ENCODE data around the gene TRIM40. TPM values are rescaled to one million over a fixed set of nuclear protein-coding genes. Genes with fewer than 3 reads are reported as not detected.

TRIM40 gene
- polyA plus RNA-seq, 1 donor (not counting 4 experiments of a cell fraction or from before 2014, with no cell fraction given) = not detected

DNA sequence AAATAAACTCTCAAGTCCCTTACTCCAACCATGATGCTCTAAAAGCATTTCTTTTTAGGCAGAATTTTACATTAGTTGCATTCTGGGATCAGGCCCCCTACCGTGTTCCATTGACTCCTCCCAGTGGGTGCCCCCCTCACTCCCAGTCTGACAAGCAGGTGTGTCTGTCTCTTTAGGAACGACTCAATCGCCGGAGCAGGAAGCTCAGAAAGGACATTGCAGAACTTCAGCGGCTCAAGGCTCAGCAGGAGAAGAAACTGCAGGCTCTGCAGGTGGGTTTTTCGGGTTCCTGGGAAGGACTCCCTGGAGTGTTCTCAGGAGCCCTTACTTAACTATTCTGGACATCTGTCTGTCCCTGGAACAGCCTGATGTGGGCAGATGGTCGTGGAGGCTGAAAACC lies 9.9 kb downstream of the TRIM40 start:
- Histone ChIP-seq H3K27ac (ENCODE audit: control insufficient read depth, insufficient read depth, low read length) (no peak overlapping the region), H3K4me2 (ENCODE audit: control insufficient read depth, extremely low read depth, insufficient read depth, low read depth, low read length) (no peak overlapping the region), H3K9me1 (ENCODE audit: control insufficient read depth, extremely low read depth, insufficient read depth, low read length) (no peaks in the 10 kb centered on the region), H2AFZ (ENCODE audit: control insufficient read depth, low read length) (no peak overlapping the region), H3K79me2 (ENCODE audit: control insufficient read depth, insufficient read depth, low read length) (no peaks in the 10 kb centered on the region), H4K20me1 (ENCODE audit: control insufficient read depth, extremely low read depth, insufficient read depth, low read length) (no peaks in the 10 kb centered on the region), H3K36me3 (ENCODE audit: control insufficient read depth in 2 of 2, extremely low read depth in 1 of 2, insufficient read depth in 2 of 2, low read length in 2 of 2) (no peaks in the 10 kb centered on the region), H3K27me3 (ENCODE audit: control insufficient read depth, extremely low read depth, insufficient read depth, low read length) (peaks cover 22% of the 10 kb centered on the region), H3K4me1 (ENCODE audit: control insufficient read depth, extremely low read depth, insufficient read depth, low read length) (no peaks in the 10 kb centered on the region), H3K9me3 (ENCODE audit: control insufficient read depth, low read depth, low read length) (no peaks in the 10 kb centered on the region), H3K4me3 (ENCODE audit: control insufficient read depth in 2 of 3, extremely low read depth in 1 of 3, insufficient read depth in 2 of 3, low read depth in 1 of 3, low read length in 3 of 3) (no peak overlapping the region), H3K9ac (ENCODE audit: control insufficient read depth, extremely low read depth, insufficient read depth, low read length) (no peak overlapping the region)
- FAIRE-seq (no peak), DNase-seq (ENCODE audit: low read depth, low spot score) (no peak)
- dilution Hi-C loops (cut with MboI; ENCODE audit: extremely low pct_ligation_motif_present, low sequenced_read_pairs) = no loop called here
- no peak for TF ChIP-seq EZH2 (IDR thresholded peaks at IDR 0.05; ENCODE audit: low read length)
- TF ChIP-seq, protein P1, sequence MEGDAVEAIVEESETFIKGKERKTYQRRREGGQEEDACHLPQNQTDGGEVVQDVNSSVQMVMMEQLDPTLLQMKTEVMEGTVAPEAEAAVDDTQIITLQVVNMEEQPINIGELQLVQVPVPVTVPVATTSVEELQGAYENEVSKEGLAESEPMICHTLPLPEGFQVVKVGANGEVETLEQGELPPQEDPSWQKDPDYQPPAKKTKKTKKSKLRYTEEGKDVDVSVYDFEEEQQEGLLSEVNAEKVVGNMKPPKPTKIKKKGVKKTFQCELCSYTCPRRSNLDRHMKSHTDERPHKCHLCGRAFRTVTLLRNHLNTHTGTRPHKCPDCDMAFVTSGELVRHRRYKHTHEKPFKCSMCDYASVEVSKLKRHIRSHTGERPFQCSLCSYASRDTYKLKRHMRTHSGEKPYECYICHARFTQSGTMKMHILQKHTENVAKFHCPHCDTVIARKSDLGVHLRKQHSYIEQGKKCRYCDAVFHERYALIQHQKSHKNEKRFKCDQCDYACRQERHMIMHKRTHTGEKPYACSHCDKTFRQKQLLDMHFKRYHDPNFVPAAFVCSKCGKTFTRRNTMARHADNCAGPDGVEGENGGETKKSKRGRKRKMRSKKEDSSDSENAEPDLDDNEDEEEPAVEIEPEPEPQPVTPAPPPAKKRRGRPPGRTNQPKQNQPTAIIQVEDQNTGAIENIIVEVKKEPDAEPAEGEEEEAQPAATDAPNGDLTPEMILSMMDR (optimal IDR thresholded peaks at IDR 0.05 in 1 of 3, IDR thresholded peaks at IDR 0.05 in 1 of 3, conservative IDR thresholded peaks at IDR 0.05 in 1 of 3; ENCODE audit: extremely low read depth in 1 of 3, insufficient read depth in 2 of 3, low read length in 3 of 3) = no peak

DNA sequence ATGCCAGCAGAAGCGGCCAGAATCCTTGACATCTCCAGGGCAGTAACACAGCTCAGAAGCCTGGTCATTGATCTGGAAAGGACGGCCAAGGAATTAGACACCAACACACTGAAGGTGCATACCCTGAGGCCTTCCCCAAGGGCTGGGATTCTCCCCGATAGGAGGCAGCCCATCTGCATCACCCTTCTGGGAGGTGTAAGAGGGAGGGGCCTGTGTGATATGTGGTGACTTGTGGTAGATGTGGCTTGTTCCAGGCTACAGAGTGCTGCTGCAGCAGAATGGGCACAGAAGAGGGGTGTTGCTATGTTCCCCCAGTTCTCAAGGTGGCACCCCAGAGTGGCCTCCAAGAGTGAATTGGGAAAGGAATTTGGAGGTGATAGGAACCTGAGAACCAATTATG lies 11.2 kb downstream of the TRIM40 start:
- Histone ChIP-seq H3K9ac (ENCODE audit: control insufficient read depth, extremely low read depth, insufficient read depth, low read length) (no peak overlapping the region), H3K79me2 (ENCODE audit: control insufficient read depth, insufficient read depth, low read length) (no peaks in the 10 kb centered on the region), H3K27me3 (ENCODE audit: control insufficient read depth, extremely low read depth, insufficient read depth, low read length) (peaks cover 16% of the 10 kb centered on the region), H4K20me1 (ENCODE audit: control insufficient read depth, extremely low read depth, insufficient read depth, low read length) (no peaks in the 10 kb centered on the region), H3K4me3 (ENCODE audit: control insufficient read depth in 2 of 3, extremely low read depth in 1 of 3, insufficient read depth in 2 of 3, low read depth in 1 of 3, low read length in 3 of 3) (no peak overlapping the region), H3K9me3 (ENCODE audit: control insufficient read depth, low read depth, low read length) (no peaks in the 10 kb centered on the region), H3K9me1 (ENCODE audit: control insufficient read depth, extremely low read depth, insufficient read depth, low read length) (no peaks in the 10 kb centered on the region), H3K4me2 (ENCODE audit: control insufficient read depth, extremely low read depth, insufficient read depth, low read depth, low read length) (no peak overlapping the region), H3K36me3 (ENCODE audit: control insufficient read depth in 2 of 2, extremely low read depth in 1 of 2, insufficient read depth in 2 of 2, low read length in 2 of 2) (no peaks in the 10 kb centered on the region), H3K27ac (ENCODE audit: control insufficient read depth, insufficient read depth, low read length) (no peak overlapping the region), H2AFZ (ENCODE audit: control insufficient read depth, low read length) (no peak overlapping the region), H3K4me1 (ENCODE audit: control insufficient read depth, extremely low read depth, insufficient read depth, low read length) (no peaks in the 10 kb centered on the region)
- no peak for DNase-seq (ENCODE audit: low read depth, low spot score)
- FAIRE-seq = no peak
- TF ChIP-seq EZH2 (IDR thresholded peaks at IDR 0.05; ENCODE audit: low read length) = no peak
- dilution Hi-C loops (cut with MboI; ENCODE audit: extremely low pct_ligation_motif_present, low sequenced_read_pairs) = no loop called here

DNA sequence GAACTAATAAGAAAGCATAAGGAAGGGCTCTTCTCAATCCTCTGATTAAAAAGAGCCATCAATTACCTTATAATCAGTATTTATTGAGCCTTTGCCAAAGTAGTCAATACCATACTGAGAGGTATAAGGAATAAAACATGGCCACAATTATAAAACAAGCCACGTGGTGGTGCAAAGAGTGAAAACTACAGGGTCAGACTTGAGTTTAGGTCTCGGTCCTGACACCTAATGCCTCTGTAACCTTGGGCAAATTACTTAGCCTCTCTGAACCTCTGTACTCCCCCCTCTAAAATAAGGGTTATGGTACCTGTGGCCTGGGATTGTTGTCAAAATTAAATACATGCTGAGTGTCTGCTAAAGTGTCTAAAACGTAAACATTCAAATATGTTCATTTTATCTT lies 13.3 kb downstream of the TRIM40 start:
- dilution Hi-C loops (cut with MboI; ENCODE audit: extremely low pct_ligation_motif_present, low sequenced_read_pairs) = no loop called here
- no peak for DNase-seq (ENCODE audit: low read depth, low spot score)

More for the DNA sequence above, 13.3 kb downstream of the TRIM40 start:
- no peaks in the 10 kb centered on the region for H3K4me1 ChIP-seq (ENCODE audit: control insufficient read depth, extremely low read depth, insufficient read depth, low read length)
- H3K4me2 ChIP-seq (ENCODE audit: control insufficient read depth, extremely low read depth, insufficient read depth, low read depth, low read length) = no peak overlapping the region
- H2AFZ ChIP-seq (ENCODE audit: control insufficient read depth, low read length) = no peak overlapping the region
- no peak overlapping the region for H3K27ac ChIP-seq (ENCODE audit: control insufficient read depth, insufficient read depth, low read length)
- H3K79me2 ChIP-seq (ENCODE audit: control insufficient read depth, insufficient read depth, low read length) = no peaks in the 10 kb centered on the region
- no peak overlapping the region for H3K4me3 ChIP-seq (ENCODE audit: control insufficient read depth in 2 of 3, extremely low read depth in 1 of 3, insufficient read depth in 2 of 3, low read depth in 1 of 3, low read length in 3 of 3)
- no peak for TF ChIP-seq EZH2 (IDR thresholded peaks at IDR 0.05; ENCODE audit: low read length)
- TF ChIP-seq, protein P1 (optimal IDR thresholded peaks at IDR 0.05 in 1 of 3, IDR thresholded peaks at IDR 0.05 in 1 of 3, conservative IDR thresholded peaks at IDR 0.05 in 1 of 3; ENCODE audit: extremely low read depth in 1 of 3, insufficient read depth in 2 of 3, low read length in 3 of 3) = no peak
- H3K9me1 ChIP-seq (ENCODE audit: control insufficient read depth, extremely low read depth, insufficient read depth, low read length) = no peaks in the 10 kb centered on the region
- H3K9me3 ChIP-seq (ENCODE audit: control insufficient read depth, low read depth, low read length) = no peaks in the 10 kb centered on the region
- no peak for FAIRE-seq
- H3K9ac ChIP-seq (ENCODE audit: control insufficient read depth, extremely low read depth, insufficient read depth, low read length) = no peak overlapping the region
- no peaks in the 10 kb centered on the region for H4K20me1 ChIP-seq (ENCODE audit: control insufficient read depth, extremely low read depth, insufficient read depth, low read length)
- no peaks in the 10 kb centered on the region for H3K36me3 ChIP-seq (ENCODE audit: control insufficient read depth in 2 of 2, extremely low read depth in 1 of 2, insufficient read depth in 2 of 2, low read length in 2 of 2)
- peaks cover 23% of the 10 kb centered on the region for H3K27me3 ChIP-seq (ENCODE audit: control insufficient read depth, extremely low read depth, insufficient read depth, low read length)

Measured in keratinocyte (primary cell).